Hindlimb muscle (tissue), 1 donor: Measurements from ENCODE around the gene SRC. TPM values are rescaled to one million over a fixed set of nuclear protein-coding genes. Genes with fewer than 3 reads are reported as not detected.

Experiments used
- DNase-seq: peaks from one replicate; pipeline ENCODE4 v3.0.0-alpha.2; 2013
- polyA plus RNA-seq: library from polyadenylated mRNA; unstranded; fragments of 120-200 nt; gene quantifications from one replicate; pipeline ENCODE4 v1.2.1, GENCODE V29; 2013; ENCODE audit not compliant: insufficient read length

The SRC gene
- polyA plus RNA-seq, 1 donor, result 19.5 TPM

- DNase-seq, result no peak
Measured at GRCh38 chr20:37351689-37352607, 6.0 kb downstream of the SRC start.

GRCh38 chr20:37352608-37352980 lies 6.7 kb downstream of the SRC start:
- DNase-seq, result no peak

GRCh38 chr20:37353285-37353849 lies 7.4 kb downstream of the SRC start:
- no peak for DNase-seq

- DNase-seq, result no peak
Measured at GRCh38 chr20:37354210-37355195, 8.6 kb downstream of the SRC start.

GRCh38 chr20:37355252-37356180 lies 9.6 kb downstream of the SRC start:
- no peak for DNase-seq

- no peak for DNase-seq
Measured at GRCh38 chr20:37356387-37356786, 10.4 kb downstream of the SRC start.

- DNase-seq, result no peak
Measured at GRCh38 chr20:37356961-37357371, 11.0 kb downstream of the SRC start.

GRCh38 chr20:37357481-37358365 lies 11.8 kb downstream of the SRC start:
- DNase-seq, result no peak

GRCh38 chr20:37358366-37359150 lies 12.6 kb downstream of the SRC start:
- no peak for DNase-seq

- DNase-seq, result no peak
Measured at GRCh38 chr20:37359331-37359730, 13.4 kb downstream of the SRC start.

GRCh38 chr20:37359836-37360235 lies 13.9 kb downstream of the SRC start:
- DNase-seq, result no peak

GRCh38 chr20:37360391-37361115 lies 14.6 kb downstream of the SRC start:
- no peak for DNase-seq

- no peak for DNase-seq
Measured at GRCh38 chr20:37361336-37361735, 15.4 kb downstream of the SRC start.

GRCh38 chr20:37362231-37362792 lies 16.4 kb downstream of the SRC start:
- no peak for DNase-seq

- no peak for DNase-seq
Measured at GRCh38 chr20:37362821-37363220, 16.9 kb downstream of the SRC start.

GRCh38 chr20:37363221-37364012 lies 17.5 kb downstream of the SRC start:
- no peak for DNase-seq

- DNase-seq, result no peak
Measured at GRCh38 chr20:37364013-37364926, 18.3 kb downstream of the SRC start.
